IPS-18c (cell line): Measurements from ENCODE around the gene ETS1.

Experiments
- H3K4me3 ChIP-seq: 2 replicates; pipeline ENCODE4 v1.7.0; 2013; ENCODE audit warnings: low read depth, mild to moderate bottlenecking, low read length, moderate library complexity; ENCODE audit not compliant: insufficient read depth
- H3K9me3 ChIP-seq: one replicate; pipeline ENCODE4 v1.6.1; 2013; ENCODE audit warnings: mild to moderate bottlenecking, low read length, moderate library complexity; ENCODE audit not compliant: control insufficient read depth, insufficient read depth

Gene ETS1

DNA sequence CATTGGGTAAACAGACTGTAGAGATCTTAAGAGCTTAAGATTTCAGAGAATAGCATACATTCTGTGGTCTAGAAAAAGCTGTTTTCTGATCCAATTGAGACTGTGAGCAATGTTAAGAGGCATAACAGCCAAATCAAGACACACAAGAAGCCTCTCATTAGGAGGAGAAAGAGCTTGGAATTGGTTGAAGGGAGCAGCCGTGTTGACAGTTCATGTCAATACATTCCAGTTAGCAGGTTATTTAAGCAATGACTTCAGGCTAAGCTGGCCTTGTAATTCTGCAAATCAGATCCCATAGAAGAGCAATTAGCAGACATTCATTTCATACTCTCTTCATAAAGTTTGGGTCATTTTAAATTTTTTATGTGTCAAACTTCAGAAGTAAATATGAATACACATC lies 50.9 kb downstream of the ETS1 start:
- no peak overlapping the region for H3K4me3 ChIP-seq

DNA sequence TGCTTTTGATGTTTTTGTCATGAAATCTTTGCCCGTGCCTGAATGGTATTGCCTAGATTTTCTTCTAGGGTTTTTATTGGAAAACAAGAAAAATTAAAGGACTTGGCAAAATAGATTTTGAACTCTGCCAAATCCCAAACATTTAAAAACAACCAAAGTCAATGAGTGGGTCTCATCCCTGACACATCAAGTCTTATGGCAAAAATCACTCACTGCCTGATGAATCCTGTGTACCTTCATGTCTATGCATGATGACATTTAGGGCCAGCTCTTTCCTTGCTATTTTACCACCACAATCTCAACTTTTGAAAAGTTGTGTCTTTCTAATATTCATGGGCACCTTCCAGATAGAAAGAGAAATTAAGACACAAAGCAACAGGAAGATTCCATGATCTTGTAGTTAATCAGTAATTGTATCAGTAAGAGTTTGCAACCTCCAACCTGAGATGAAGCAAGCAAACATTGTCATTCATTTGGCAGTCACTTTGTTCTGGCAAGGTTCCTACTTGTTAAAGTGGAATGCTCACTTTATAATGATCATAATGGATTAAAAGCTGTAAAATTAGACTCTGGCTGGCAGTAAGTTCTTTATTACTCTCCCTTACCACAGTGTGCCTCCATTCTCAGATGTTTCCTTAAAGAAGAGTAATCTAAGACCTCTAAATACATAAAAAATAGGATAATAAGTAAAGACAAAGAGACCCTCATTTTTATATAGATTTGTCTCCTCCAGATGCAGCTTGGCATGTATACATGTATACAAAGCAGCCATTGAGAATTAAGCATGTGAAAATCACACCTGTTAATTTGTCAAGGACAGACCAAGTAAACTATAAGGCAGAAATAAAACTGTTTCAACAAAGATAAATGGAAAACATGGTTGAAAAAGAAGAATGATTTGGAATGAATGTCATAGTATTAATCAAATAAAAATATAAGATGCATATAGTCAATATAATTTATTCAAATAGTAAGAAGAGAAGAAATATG lies 51.6 kb downstream of the ETS1 start:
- Histone ChIP-seq H3K9me3 (no peaks in the 10 kb centered on the region), H3K4me3 (no peak overlapping the region)

More for the DNA sequence above, 50.9 kb downstream of the ETS1 start:
- no peaks in the 10 kb centered on the region for H3K9me3 ChIP-seq

DNA sequence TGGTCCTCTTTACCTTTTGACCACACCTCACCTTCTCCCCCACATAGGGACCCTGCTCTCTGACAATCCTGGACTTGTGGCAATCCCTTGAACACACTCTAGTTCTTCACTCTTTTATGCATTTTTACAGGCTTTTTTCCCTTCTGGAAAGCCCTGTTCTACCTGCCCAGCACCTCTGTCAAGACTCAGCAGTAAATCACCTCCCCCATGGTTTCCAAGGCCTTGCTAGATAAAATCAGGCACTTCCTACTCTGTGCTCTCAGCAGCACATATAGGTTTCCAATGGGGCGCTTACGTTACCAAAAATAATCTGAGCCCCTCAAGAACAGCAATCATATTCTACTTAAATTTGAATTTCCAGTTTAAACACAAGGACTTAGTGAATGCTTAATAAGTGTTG lies 53.9 kb downstream of the ETS1 start:
- Histone ChIP-seq H3K9me3 (no peaks in the 10 kb centered on the region), H3K4me3 (no peak overlapping the region; the same call in 1 of the 2 replicates)

DNA sequence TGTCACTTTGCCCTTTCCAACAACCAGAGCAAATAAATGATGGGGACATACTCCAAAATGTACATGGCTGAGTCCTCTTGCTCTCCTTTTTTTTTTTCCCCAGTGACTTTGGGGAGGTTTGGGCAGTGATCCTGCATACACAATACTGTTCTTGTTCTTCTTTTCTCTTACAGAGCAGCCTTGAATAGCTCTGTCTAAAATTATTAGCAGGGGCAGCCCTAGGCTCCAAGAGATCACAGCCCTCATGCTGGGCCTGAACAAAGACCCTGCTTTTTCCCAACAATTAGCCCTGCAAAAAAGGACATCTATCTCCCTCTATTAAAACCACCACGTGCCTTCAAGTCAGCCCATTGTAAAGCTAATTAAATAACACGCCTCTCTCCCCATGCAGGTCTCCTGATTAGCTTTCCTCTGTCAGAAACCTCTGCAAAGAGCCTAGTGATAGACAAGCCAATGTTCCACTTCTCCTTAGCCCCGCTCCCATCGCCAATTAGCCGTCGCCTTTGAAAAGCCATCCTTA lies 54.7 kb downstream of the ETS1 start:
- no peaks in the 10 kb centered on the region for H3K9me3 ChIP-seq
- no peak overlapping the region; the same call in 1 of the 2 replicates for H3K4me3 ChIP-seq

- no peaks in the 10 kb centered on the region for H3K9me3 ChIP-seq
- H3K4me3 ChIP-seq, result no peak overlapping the region
These were observed 55.3 kb downstream of the ETS1 start for GRCh38 chr11:128532016-128532571.

- Histone ChIP-seq H3K9me3 (no peaks in the 10 kb centered on the region), H3K4me3 (no peak overlapping the region)
These were observed 55.8 kb downstream of the ETS1 start for GRCh38 chr11:128531588-128531987.

DNA sequence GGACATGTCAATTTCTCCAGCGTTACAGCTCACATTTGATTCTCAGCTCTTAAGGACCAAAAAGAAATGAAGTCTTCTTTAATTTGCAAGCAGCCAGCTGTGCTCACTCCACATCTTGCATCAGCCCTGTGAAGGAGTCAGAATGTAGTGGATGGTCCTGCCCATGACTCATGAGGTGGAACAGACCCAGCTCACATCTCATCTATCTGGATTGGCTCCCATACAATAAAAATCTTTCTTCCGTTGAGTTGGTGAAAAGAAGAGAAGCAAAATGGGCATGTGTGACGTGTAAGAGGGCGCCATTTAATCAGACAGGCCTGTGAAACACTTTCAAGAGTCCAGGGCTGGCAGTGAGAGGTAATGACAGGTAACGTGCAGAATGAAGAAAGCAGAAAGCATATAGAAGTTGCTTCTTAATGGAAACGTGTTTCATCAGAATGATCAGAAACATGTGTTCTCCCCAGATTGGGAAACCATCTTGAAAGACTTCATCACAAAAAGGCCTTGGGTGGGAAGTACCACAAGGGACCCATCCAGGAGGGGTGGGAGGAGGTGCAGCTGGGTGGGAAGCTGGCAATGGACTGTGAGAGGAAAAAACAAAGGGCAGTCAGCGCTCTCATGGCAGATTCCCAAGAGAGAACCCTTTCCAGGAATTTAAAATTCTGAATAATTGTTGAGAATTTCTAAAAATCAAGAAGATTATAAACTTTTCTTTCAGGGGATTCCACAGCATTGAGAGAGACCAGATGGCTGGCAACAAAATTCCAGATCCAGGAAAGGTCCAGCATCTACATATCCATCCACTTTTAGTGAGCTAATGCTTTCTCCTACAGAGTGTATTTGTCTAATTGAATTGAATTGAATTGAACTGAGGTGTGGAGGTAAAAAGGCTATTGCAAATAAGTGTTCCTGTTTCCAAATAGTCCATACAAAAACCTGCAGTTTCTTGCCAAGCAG lies 57.0 kb downstream of the ETS1 start:
- H3K9me3 ChIP-seq, result no peaks in the 10 kb centered on the region
- H3K4me3 ChIP-seq, result no peak overlapping the region

DNA sequence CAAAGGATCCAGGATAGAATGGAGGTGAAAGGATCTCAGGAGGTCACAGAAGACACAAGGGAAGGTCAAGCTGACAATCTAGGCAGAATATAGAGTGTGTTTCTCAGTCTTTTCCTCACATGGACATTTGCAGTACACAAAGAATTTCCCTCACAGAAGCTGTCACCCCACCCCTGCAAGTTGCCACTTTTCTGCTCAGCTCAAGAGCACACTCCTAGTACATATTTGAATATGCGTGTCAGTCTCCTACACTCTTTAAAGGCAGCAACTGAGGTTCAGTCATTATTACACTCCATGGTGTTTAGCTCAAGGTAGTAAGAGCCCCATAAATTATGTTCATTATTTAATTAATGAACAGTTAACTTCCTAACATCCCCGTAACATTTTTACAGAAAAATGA lies 59.1 kb downstream of the ETS1 start:
- Histone ChIP-seq H3K4me3 (no peak overlapping the region), H3K9me3 (no peaks in the 10 kb centered on the region)

DNA sequence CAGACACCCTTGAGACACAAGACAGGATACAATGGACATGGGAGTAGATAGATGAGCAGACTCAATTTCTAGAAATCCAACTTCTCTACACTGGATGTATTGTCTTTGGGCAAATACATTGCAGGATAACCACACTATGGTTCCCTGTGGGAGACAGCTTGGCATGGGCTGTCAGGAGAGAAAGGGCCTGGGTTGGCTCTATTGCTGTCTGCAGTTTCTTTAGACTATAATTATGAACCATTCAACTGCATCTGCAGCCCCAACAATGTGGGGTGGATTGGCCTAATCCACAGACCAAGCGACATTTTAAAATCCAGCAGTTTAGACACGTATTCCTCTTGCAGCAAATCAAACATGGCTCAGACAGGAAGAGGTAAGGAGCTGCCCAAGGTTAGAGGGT lies 60.3 kb downstream of the ETS1 start:
- Histone ChIP-seq H3K9me3 (no peaks in the 10 kb centered on the region), H3K4me3 (no peak overlapping the region)

GRCh38 chr11:128525411-128526243 lies 61.7 kb downstream of the ETS1 start:
- H3K4me3 ChIP-seq, result no peak overlapping the region
- no peaks in the 10 kb centered on the region for H3K9me3 ChIP-seq

DNA sequence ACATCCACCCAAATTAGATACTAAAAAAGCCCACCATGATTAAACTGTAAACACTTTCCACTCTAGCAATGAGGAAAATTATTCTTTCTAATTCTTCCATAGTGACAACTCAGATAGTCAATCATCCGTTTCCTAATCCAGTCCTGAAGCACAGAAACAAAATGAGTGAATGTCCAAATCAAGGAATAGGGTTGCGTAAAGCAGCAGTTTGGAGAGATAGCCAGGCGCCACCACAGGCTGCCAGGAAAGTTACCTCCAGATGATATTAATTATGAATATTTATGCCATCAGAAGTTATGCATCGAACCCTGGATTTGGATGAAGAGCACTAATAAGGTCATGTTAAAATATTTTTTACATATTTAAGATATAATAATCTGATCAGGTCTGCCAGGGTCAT lies 63.2 kb downstream of the ETS1 start:
- Histone ChIP-seq H3K9me3 (no peaks in the 10 kb centered on the region), H3K4me3 (no peak overlapping the region)

DNA sequence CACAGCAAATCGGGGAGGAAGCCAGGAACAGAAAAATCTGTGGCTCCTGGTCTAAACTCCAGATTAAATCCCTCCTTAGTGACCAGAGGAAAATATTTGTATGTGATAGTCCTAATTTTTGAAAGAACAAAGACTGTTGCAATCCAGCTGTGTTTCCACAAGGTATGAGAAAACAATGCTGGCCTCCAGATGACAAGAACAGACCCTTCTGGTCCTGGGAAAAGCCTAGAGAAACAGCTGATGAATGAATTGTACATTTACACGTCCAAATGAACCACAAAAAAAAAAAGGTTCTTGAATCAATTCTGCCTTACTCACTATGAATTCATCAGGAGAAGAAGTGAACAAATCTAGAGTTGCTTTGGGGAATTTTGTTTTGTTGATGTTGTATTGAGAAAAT lies 63.7 kb downstream of the ETS1 start:
- H3K9me3 ChIP-seq, result no peaks in the 10 kb centered on the region
- no peak overlapping the region for H3K4me3 ChIP-seq

- Histone ChIP-seq H3K4me3 (peak overlapping the region; percentile 71), H3K9me3 (no peaks in the 10 kb centered on the region)
These were observed 64.3 kb downstream of the ETS1 start for GRCh38 chr11:128522943-128523518.

- peak overlapping the region; percentile 73 for H3K4me3 ChIP-seq
- H3K9me3 ChIP-seq, result peaks cover 2% of the 10 kb centered on the region
These were observed 65.1 kb downstream of the ETS1 start for GRCh38 chr11:128522055-128522942.

DNA sequence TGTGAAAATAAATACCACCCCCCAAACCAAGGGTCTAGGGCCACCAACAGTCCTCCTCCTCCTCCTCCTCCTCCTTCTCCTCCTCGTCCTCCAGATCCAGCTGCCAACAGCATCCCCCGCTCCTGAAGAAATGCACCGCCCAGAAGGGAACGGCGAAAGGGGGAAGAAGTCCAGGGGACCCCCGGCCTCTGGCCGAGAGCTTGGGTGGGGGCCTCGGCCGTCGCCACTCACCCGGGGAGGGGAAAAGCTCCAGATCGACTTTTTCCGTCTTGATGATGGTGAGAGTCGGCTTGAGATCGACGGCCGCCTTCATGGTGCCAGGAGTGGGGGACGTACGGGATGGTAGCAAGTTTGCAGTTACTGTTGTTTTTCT lies 65.7 kb downstream of the ETS1 start:
- Histone ChIP-seq H3K9me3 (peaks cover 2% of the 10 kb centered on the region), H3K4me3 (peak overlapping the region; percentile 73)
